Measurements from ENCODE around the gene SLC9A7. TPM values are rescaled to one million over a fixed set of nuclear protein-coding genes. Genes with fewer than 3 reads are reported as not detected.

Gene SLC9A7
- total RNA-seq, 1 experiment from 2014 or later, result 13.1 TPM

- Histone ChIP-seq H3K27me3 (replicated peaks; ENCODE audit: insufficient read depth, low read depth, low read length, poor library complexity) (no peaks in the 10 kb centered on the region), H3K27ac (ENCODE audit: low read depth, low read length, poor library complexity, severe bottlenecking) (no peak overlapping the region), H3K36me3 (ENCODE audit: insufficient read depth, low read length, poor library complexity, severe bottlenecking) (no peaks in the 10 kb centered on the region), H3K9me3 (ENCODE audit: low read depth, low read length, poor library complexity, severe bottlenecking) (no peaks in the 10 kb centered on the region), H3K4me3 (ENCODE audit: low read depth, low read length, poor library complexity, severe bottlenecking) (no peak overlapping the region), H3K4me1 (ENCODE audit: insufficient read depth, low read length, poor library complexity, severe bottlenecking) (peaks cover 7% of the 10 kb centered on the region)
- no peak for TF ChIP-seq CTCF (conservative IDR thresholded peaks at IDR 0.05; ENCODE audit: low read depth, low read length)
- TF ChIP-seq EZH2 (IDR thresholded peaks at IDR 0.05; ENCODE audit: borderline replicate concordance, low read depth, low read length, poor library complexity, severe bottlenecking), result no peak
- BruUV-seq (replicated peaks), result no TSS peak
- ChIA-PET CTCF (no interaction called here), POLR2A (ENCODE audit: low non-redundant PET) (no interaction called here)
- no peak for DNase-seq (ENCODE audit: low spot score)
- intact Hi-C loops (cut with micrococcal nuclease; ENCODE audit: unreplicated experiment), result no loop called here
These were observed 124.3 kb downstream of the SLC9A7 start for GRCh38 chrX:46634577-46634976.

GRCh38 chrX:46630141-46630540 lies 128.8 kb downstream of the SLC9A7 start:
- Histone ChIP-seq H3K4me3 (ENCODE audit: low read depth, low read length, poor library complexity, severe bottlenecking) (no peak overlapping the region), H3K36me3 (ENCODE audit: insufficient read depth, low read length, poor library complexity, severe bottlenecking) (no peaks in the 10 kb centered on the region), H3K9me3 (ENCODE audit: low read depth, low read length, poor library complexity, severe bottlenecking) (no peaks in the 10 kb centered on the region), H3K27ac (ENCODE audit: low read depth, low read length, poor library complexity, severe bottlenecking) (no peak overlapping the region), H3K27me3 (replicated peaks; ENCODE audit: insufficient read depth, low read depth, low read length, poor library complexity) (no peaks in the 10 kb centered on the region), H3K4me1 (ENCODE audit: insufficient read depth, low read length, poor library complexity, severe bottlenecking) (peaks cover 5% of the 10 kb centered on the region)
- ChIA-PET CTCF (no interaction called here), POLR2A (ENCODE audit: low non-redundant PET) (no interaction called here)
- BruUV-seq (replicated peaks), result no TSS peak
- intact Hi-C loops (cut with micrococcal nuclease; ENCODE audit: unreplicated experiment), result no loop called here
- DNase-seq (ENCODE audit: low spot score), result no peak
- TF ChIP-seq EZH2 (IDR thresholded peaks at IDR 0.05; ENCODE audit: borderline replicate concordance, low read depth, low read length, poor library complexity, severe bottlenecking), result no peak
- no peak for TF ChIP-seq CTCF (conservative IDR thresholded peaks at IDR 0.05; ENCODE audit: low read depth, low read length)

GRCh38 chrX:46628460-46629371 lies 130.2 kb downstream of the SLC9A7 start:
- POLR2A ChIA-PET (ENCODE audit: low non-redundant PET), result no interaction called here
- H3K27me3 ChIP-seq (replicated peaks; ENCODE audit: insufficient read depth, low read depth, low read length, poor library complexity), result no peaks in the 10 kb centered on the region
- TF ChIP-seq EZH2 (IDR thresholded peaks at IDR 0.05; ENCODE audit: borderline replicate concordance, low read depth, low read length, poor library complexity, severe bottlenecking) (no peak), CTCF (conservative IDR thresholded peaks at IDR 0.05; ENCODE audit: low read depth, low read length) (no peak)
- no TSS peak for BruUV-seq (replicated peaks)
- H3K4me1 ChIP-seq (ENCODE audit: insufficient read depth, low read length, poor library complexity, severe bottlenecking), result peaks cover 5% of the 10 kb centered on the region
- no peak for DNase-seq (ENCODE audit: low spot score)
- no peaks in the 10 kb centered on the region for H3K36me3 ChIP-seq (ENCODE audit: insufficient read depth, low read length, poor library complexity, severe bottlenecking)
- H3K27ac ChIP-seq (ENCODE audit: low read depth, low read length, poor library complexity, severe bottlenecking), result no peak overlapping the region
- no peaks in the 10 kb centered on the region for H3K9me3 ChIP-seq (ENCODE audit: low read depth, low read length, poor library complexity, severe bottlenecking)
- CTCF ChIA-PET, result no interaction called here
- H3K4me3 ChIP-seq (ENCODE audit: low read depth, low read length, poor library complexity, severe bottlenecking), result no peak overlapping the region
- intact Hi-C loops (cut with micrococcal nuclease; ENCODE audit: unreplicated experiment), result no loop called here

All from A673 (cell line).